GM12878 (cell line): ENCODE data around the gene ACCSL. TPM values are rescaled to one million over a fixed set of nuclear protein-coding genes. Genes with fewer than 3 reads are reported as not detected.

Experiments
- ATAC-seq: fragments of 200-7000 bp; cut with Tn5 transposase; 3 replicates; pipeline ENCODE4 v1.9.1; 2020; ENCODE audit warnings: mild to moderate bottlenecking, moderate library complexity
- Bru-seq: library from RNA; stranded (reverse); fragments of 400-500 nt; gene quantifications from one replicate; lab custom pipeline; 2021; lab: Mats Ljungman, UMichigan
- BruChase-seq, 2 experiments: library from RNA; stranded (reverse); fragments of 400-500 nt; gene quantifications; one replicate each; lab custom pipeline; 2021; lab: Mats Ljungman, UMichigan
- BruUV-seq: library from RNA; stranded (reverse); fragments of 400-500 nt; replicated peaks from 2 replicates; lab custom pipeline; 2021; lab: Mats Ljungman, UMichigan
- CTCF ChIA-PET: fragments of 300-600 bp; sonication (Branson Sonifier 250); formaldehyde crosslinking; extraction: SDS; loops from one replicate; lab custom pipeline; 2021; ENCODE audit warnings: inconsistent platforms; lab: Yijun Ruan, JAX
- POLR2A ChIA-PET: fragments of 350-600 bp; formaldehyde crosslinking; extraction: SDS; loops from one replicate; lab custom pipeline; 2021; ENCODE audit warnings: inconsistent platforms; lab: Charles Lee
- RAD21 ChIA-PET: fragments of 300-600 bp; sonication (Branson Sonifier 250); formaldehyde crosslinking; loops from one replicate; lab custom pipeline; 2023; ENCODE audit warnings: antibody characterized with exemption; ENCODE audit not compliant: unreplicated experiment; lab: Charles Lee
- SMC1A ChIA-PET: fragments of 300-600 bp; sonication (Branson Sonifier 250); formaldehyde crosslinking; loops from one replicate; lab custom pipeline; 2023; ENCODE audit not compliant: unreplicated experiment, uncharacterized antibody; lab: Charles Lee
- DNase-seq: peaks from one replicate; pipeline ENCODE4 v3.0.0-alpha.2; 2011; ENCODE audit warnings: low read depth, low spot score
- FAIRE-seq: peaks from 3 replicates; lab custom pipeline; 2011; peaks lifted over from hg19 to GRCh38; lab: Jason Lieb, UNC
- H2AFZ ChIP-seq: 2 replicates; pipeline ENCODE4 v1.6.0; 2011; ENCODE audit warnings: low read depth, low read length, control low read depth; ENCODE audit not compliant: control insufficient read depth
- H3K27ac ChIP-seq: 2 replicates; pipeline ENCODE4 v1.5.1; 2011; ENCODE audit warnings: control low read depth; ENCODE audit not compliant: control insufficient read depth, insufficient read depth
- H3K27me3 ChIP-seq, 2 experiments: replicated peaks in 1 of 2; 2 replicates each; pipeline versions ENCODE4 v1.6.0 to v1.6.1; 2011; ENCODE audit warnings: low read length in 1 of 2; ENCODE audit not compliant: control insufficient read depth in 2 of 2, insufficient read depth in 2 of 2
- H3K36me3 ChIP-seq, 2 experiments: 2 replicates each; pipeline ENCODE4 v1.5.1; 2011; ENCODE audit warnings: low read length in 1 of 2; ENCODE audit not compliant: control insufficient read depth in 2 of 2, insufficient read depth in 2 of 2
- H3K4me1 ChIP-seq: 2 replicates; pipeline ENCODE4 v1.6.1; 2011; ENCODE audit warnings: mild to moderate bottlenecking, low read length, moderate library complexity, mixed read lengths; ENCODE audit not compliant: control insufficient read depth, insufficient read depth
- H3K4me2 ChIP-seq: 2 replicates; pipeline ENCODE4 v1.6.0; 2011; ENCODE audit warnings: control low read depth; ENCODE audit not compliant: control insufficient read depth, insufficient read depth
- H3K4me3 ChIP-seq: fragments of 200-600 bp; sonication (generic); 2 replicates; pipeline ENCODE4 v1.5.1; 2016
- H3K79me2 ChIP-seq: 2 replicates; pipeline ENCODE4 v1.6.0; 2011; ENCODE audit warnings: low read length; ENCODE audit not compliant: control insufficient read depth, insufficient read depth
- H3K9ac ChIP-seq: 2 replicates; pipeline ENCODE4 v1.8.0; 2011; ENCODE audit warnings: low read length, control low read depth, mixed read lengths; ENCODE audit not compliant: control insufficient read depth, insufficient read depth
- H3K9me3 ChIP-seq: replicated peaks from 3 replicates; pipeline ENCODE4 v1.5.1; 2011; ENCODE audit warnings: mild to moderate bottlenecking, low read length; ENCODE audit not compliant: control insufficient read depth, insufficient read depth
- H4K20me1 ChIP-seq: 2 replicates; pipeline ENCODE4 v1.6.0; 2011; ENCODE audit not compliant: control insufficient read depth, insufficient read depth
- ASH2L ChIP-seq: fragments of 300-600, 200-600 bp; sonication (generic); IDR thresholded peaks from 2 replicates; pipeline ENCODE4 v1.6.1; 2017; ENCODE audit warnings: low read depth, mild to moderate bottlenecking, borderline replicate concordance
- BCL3 ChIP-seq: IDR thresholded peaks from 2 replicates; pipeline ENCODE4 v1.6.1; 2011; ENCODE audit warnings: borderline replicate concordance, low read depth, mild to moderate bottlenecking, moderate library complexity, low read length; ENCODE audit not compliant: insufficient read depth, poor library complexity, severe bottlenecking
- CHD1 ChIP-seq: IDR thresholded peaks from 2 replicates; pipeline ENCODE4 v1.6.1; 2012; ENCODE audit warnings: low read depth, low read length, improper control_type of control experiment
- EGR1 ChIP-seq, 2 experiments: IDR thresholded peaks; 1 replicate in 1 of 2; 2 replicates in 1 of 2; pipeline ENCODE4 v1.6.1; 2011 to 2012; ENCODE audit warnings: low read depth in 2 of 2, low read length in 2 of 2, borderline replicate concordance in 1 of 2, mild to moderate bottlenecking in 1 of 2, moderate library complexity in 1 of 2
- HDAC2 ChIP-seq: fragments of 200-600 bp; sonication (generic); IDR thresholded peaks from 2 replicates; pipeline ENCODE4 v1.6.1; 2017
- HDAC6 ChIP-seq: fragments of 200-600 bp; sonication (generic); IDR thresholded peaks from one replicate; pipeline ENCODE4 v1.8.0; 2017; ENCODE audit warnings: antibody characterized with exemption; ENCODE audit not compliant: unreplicated experiment
- MYC ChIP-seq: IDR thresholded peaks from 2 replicates; pipeline ENCODE4 v1.6.1; 2011; ENCODE audit warnings: mild to moderate bottlenecking, low read length, moderate library complexity, inconsistent platforms; ENCODE audit not compliant: insufficient read depth, insufficient replicate concordance, insufficient read length, severe bottlenecking
- NFYA ChIP-seq: IDR thresholded peaks from 2 replicates; pipeline ENCODE4 v1.6.1; 2011; ENCODE audit warnings: low read depth, mild to moderate bottlenecking, low read length, improper control_type of control experiment, borderline replicate concordance
- PKNOX1 ChIP-seq: fragments of 450-650 bp; IDR thresholded peaks from 2 replicates; pipeline ENCODE4 v1.6.1; 2016; ENCODE audit warnings: mild to moderate bottlenecking
- RAD51 ChIP-seq: fragments of 450-650 bp; IDR thresholded peaks from 2 replicates; pipeline ENCODE4 v1.6.1; 2016; ENCODE audit warnings: moderate library complexity, mild to moderate bottlenecking, inconsistent platforms
- SMAD1 ChIP-seq: fragments of 450-650 bp; IDR thresholded peaks from 2 replicates; pipeline ENCODE4 v1.6.1; 2018; ENCODE audit warnings: mild to moderate bottlenecking, low read depth; ENCODE audit not compliant: partially characterized antibody
- SUZ12 ChIP-seq: fragments of 200-600 bp; sonication (generic); IDR thresholded peaks from one replicate; pipeline ENCODE4 v1.6.1; 2018; ENCODE audit warnings: antibody characterized with exemption, mild to moderate bottlenecking; ENCODE audit not compliant: unreplicated experiment
- ZBTB40 ChIP-seq: fragments of 450-650 bp; IDR thresholded peaks from 2 replicates; pipeline ENCODE4 v1.6.1; 2016; ENCODE audit warnings: mild to moderate bottlenecking, moderate library complexity, borderline replicate concordance
- ZSCAN29 ChIP-seq: fragments of 450-650 bp; IDR thresholded peaks from 2 replicates; pipeline ENCODE4 v1.6.1; 2017; ENCODE audit warnings: mild to moderate bottlenecking, moderate library complexity
- WGBS: methylation state at CpG from one replicate; pipeline ENCODE4 v1.1.6; 2016; ENCODE audit warnings: low lambda C conversion rate; ENCODE audit not compliant: insufficient replicate concordance, insufficient coverage; ENCODE audit errors: missing lambda C conversion rate; 5-methylcytosine and 5-hydroxymethylcytosine counted together
- in situ Hi-C: fragments of 300-500 bp; cut with MboI; formaldehyde crosslinking; loops from 9 replicates; pipeline ENCODE4 v1.14.3; 2018; ENCODE audit warnings: mixed read lengths
- intact Hi-C: fragments of 100-400 bp; cut with micrococcal nuclease; formaldehyde crosslinking; loops from one replicate; pipeline ENCODE4 v1.14.2; 2022; ENCODE audit not compliant: unreplicated experiment
- long read RNA-seq, 2 experiments: library from polyadenylated mRNA; unstranded; transcript quantifications; one replicate each; pipeline ENCODE4 v2.0.0, GENCODE V29; 2019 to 2020
- polyA minus RNA-seq, 3 experiments: library from RNA; depleted of rRNA, polyadenylated mRNA; stranded (reverse); fragments of >200 nt; gene quantifications; 2 replicates each; pipeline ENCODE4 v1.2.3, GENCODE V29; 2011
- polyA plus RNA-seq, 11 experiments: library from polyadenylated mRNA; depleted of rRNA in 4 of 11; unstranded in 6 of 11; stranded (reverse) in 5 of 11; fragments of >200 nt; fragmentation: Nextera tagmentation in 4 of 11; fragmentation: Illumina TruSeq in 1 of 11; extraction: Ambion mirVana in 4 of 11; extraction: Trizol in 1 of 11; gene quantifications; 1 replicate in 1 of 11; 2 replicates in 10 of 11; pipeline versions ENCODE4 v1.2.1 to v1.2.3, GENCODE V29; 2011 to 2016; ENCODE audit warnings: inconsistent platforms in 2 of 11, missing spikeins in 2 of 11, low read depth in 1 of 11
- total RNA-seq, 4 experiments: library from RNA; depleted of rRNA in 3 of 4; stranded (reverse); fragments of >200 nt in 3 of 4; fragmentation: Illumina TruSeq in 1 of 4; extraction: Trizol in 1 of 4; gene quantifications; 2 replicates each; pipeline versions ENCODE4 v1.2.1 to v1.2.3, GENCODE V29; 2013 to 2021

Gene ACCSL
- not detected in 2 replicates for total RNA-seq (2013; cell fraction: nucleolus; rRNA removed)
- not detected in 2 replicates for total RNA-seq (2014; rRNA removed)
- total RNA-seq (2014; rRNA removed; fragmentation: Illumina TruSeq; extraction: Trizol), result not detected in 2 replicates
- total RNA-seq (2021), result not detected in 2 replicates
- polyA plus RNA-seq (2011; ENCODE audit: low read depth), result not detected
- polyA plus RNA-seq (2011; rRNA removed), result 0.15 TPM in 1 of 2 replicates, not detected in the other
- polyA plus RNA-seq (2011; cell fraction: cytosol; rRNA removed), result 0.16 and 0.17 TPM in 2 replicates
- polyA plus RNA-seq (2011; cell fraction: nucleus; rRNA removed), result 0.22 and 0.25 TPM in 2 replicates
- polyA plus RNA-seq (2012), result 0.15 TPM in 1 of 2 replicates, not detected in the other
- polyA plus RNA-seq (2014; fragmentation: Illumina TruSeq; extraction: Trizol), result not detected in 2 replicates
- not detected for polyA plus RNA-seq (2014; fragmentation: Nextera tagmentation; extraction: Ambion mirVana)
- polyA plus RNA-seq (2014; rRNA removed), result not detected in 2 replicates
- not detected for polyA plus RNA-seq (2016; fragmentation: Nextera tagmentation; extraction: Ambion mirVana)
- 0.41 TPM in 1 of 2 replicates, not detected in the other for polyA minus RNA-seq (2011; rRNA and poly(A)+ RNA removed)
- not detected in 2 replicates for polyA minus RNA-seq (2011; cell fraction: cytosol; rRNA and poly(A)+ RNA removed)
- polyA minus RNA-seq (2011; cell fraction: nucleus; rRNA and poly(A)+ RNA removed), result not detected in 2 replicates
- Bru-seq, nascent RNA, result percentile 13 among the genes with signal in this experiment
- BruChase-seq, experiment 1, labeled RNA remaining after a 6-hour chase, result percentile 15 among the genes with signal in this experiment
- BruChase-seq, experiment 2, labeled RNA remaining after a 2-hour chase, result percentile 17 among the genes with signal in this experiment
- long read RNA-seq, experiment 1, result 0 reads
- long read RNA-seq, experiment 2, result 0 reads

- ATAC-seq (no peak), DNase-seq (no peak), FAIRE-seq (no peak)
- H2AFZ ChIP-seq, result no peak within 1 kb of the TSS
- no peaks in the 10 kb centered on the region for H3K36me3 ChIP-seq
- no peak within 1 kb of the TSS for H3K4me3 ChIP-seq
- H3K4me2 ChIP-seq, result no peak within 1 kb of the TSS
- no peaks in the 10 kb centered on the region; a peak in 1 of 4 replicates for H3K27me3 ChIP-seq
- in situ Hi-C loops, result no loop called here
- BruUV-seq, result no TSS peak
- SMC1A ChIA-PET, result no interaction called here
- no peaks in the 10 kb centered on the region for H4K20me1 ChIP-seq
- no peak within 1 kb of the TSS for H3K9ac ChIP-seq
- H3K79me2 ChIP-seq, result no peaks in the 10 kb centered on the region
- intact Hi-C loops, result loop anchor here (10.0 kb wide), 2 partner anchors 57 to 63 kb away; no protein-coding TSS in a partner anchor
- H3K4me1 ChIP-seq, result no peaks in the 10 kb centered on the region
- POLR2A ChIA-PET, result no interaction called here
- no peaks in the 10 kb centered on the region for H3K9me3 ChIP-seq
- H3K27ac ChIP-seq, result no peak within 1 kb of the TSS
- RAD21 ChIA-PET, result no interaction called here
- CTCF ChIA-PET, result no interaction called here
- WGBS, result 61% methylated on average over 12 of the region's 12 CpGs
- TF ChIP-seq SUZ12 (no peak), ZSCAN29 (no peak), BCL3 (no peak), PKNOX1 (no peak), ZBTB40 (no peak), EGR1 (IDR thresholded peaks at IDR 0.05; ENCODE audit: borderline replicate concordance in 1 of 2, low read depth in 2 of 2, low read length in 2 of 2) (no peak), HDAC6 (no peak), RAD51 (no peak), NFYA (no peak), MYC (no peak), CHD1 (no peak), SMAD1 (no peak), HDAC2 (no peak), ASH2L (no peak)
Observed at GRCh38 chr11:44047931-44048431, at the start of gene ACCSL. Gene ACCSL, plus strand, starts transcription at chr11:44047981. Its CDS starts 56 bp downstream, at chr11:44048037.
